CD4-positive, alpha-beta T cell (primary cell): ENCODE data around the gene CLIC4. TPM values are rescaled to one million over a fixed set of nuclear protein-coding genes. Genes with fewer than 3 reads are reported as not detected.
A peak's percentile ranks its signal among the peaks of the same experiment; 100 is the strongest.

Experiments used
- ATAC-seq: fragments of 200-7000 bp; cut with Tn5 transposase; one replicate; pipeline ENCODE4 v1.10.0; 2022; ENCODE audit warnings: mild to moderate bottlenecking; ENCODE audit not compliant: poor library complexity
- CTCF ChIA-PET: fragments of 350-600 bp; sonication (Branson Sonifier 250); formaldehyde crosslinking; loops from one replicate; lab custom pipeline; 2021; ENCODE audit warnings: antibody characterized with exemption, inconsistent platforms; lab: Charles Lee
- POLR2A ChIA-PET: fragments of 350-600 bp; sonication (Branson Sonifier 250); formaldehyde crosslinking; loops from one replicate; lab custom pipeline; 2021; ENCODE audit warnings: antibody characterized with exemption, inconsistent platforms; lab: Charles Lee
- DNase-seq, 14 experiments: peaks; one replicate each; pipeline ENCODE4 v3.0.0-alpha.2; 2013 to 2020; ENCODE audit warnings: mixed read lengths in 2 of 14
- H3K27ac ChIP-seq, 2 donors: one replicate each; pipeline versions ENCODE4 v1.5.1 to v1.7.0; 2013; ENCODE audit warnings: low read length in 2 of 2, low read depth in 1 of 2, mild to moderate bottlenecking in 1 of 2
- H3K27me3 ChIP-seq, 2 experiments: 1 replicate in 1 of 2; 2 replicates in 1 of 2; pipeline versions ENCODE4 v1.6.1 to v1.7.0; 2013; ENCODE audit warnings: low read length in 2 of 2, control low read depth in 1 of 2, mild to moderate bottlenecking in 1 of 2, moderate library complexity in 1 of 2; ENCODE audit not compliant: insufficient read depth in 2 of 2, control insufficient read depth in 1 of 2
- H3K36me3 ChIP-seq: one replicate; pipeline ENCODE4 v1.6.1; 2013; ENCODE audit warnings: low read length, control low read depth; ENCODE audit not compliant: insufficient read depth
- H3K4me1 ChIP-seq: one replicate; pipeline ENCODE4 v1.6.1; 2013; ENCODE audit warnings: low read length, control low read depth; ENCODE audit not compliant: insufficient read depth
- H3K4me3 ChIP-seq: one replicate; pipeline ENCODE4 v1.5.1; 2013; ENCODE audit warnings: mild to moderate bottlenecking, low read length, moderate library complexity
- H3K9me3 ChIP-seq, 2 experiments: 1 replicate in 1 of 2; 2 replicates in 1 of 2; pipeline versions ENCODE4 v1.6.1 to v1.7.0; 2013; ENCODE audit warnings: low read length in 2 of 2, mild to moderate bottlenecking in 2 of 2, control low read depth in 1 of 2, moderate library complexity in 1 of 2; ENCODE audit not compliant: control insufficient read depth in 1 of 2, insufficient read depth in 1 of 2
- H3K27ac Mint-ChIP-seq: one replicate; pipeline ENCODE4 v1.8.0; 2020; ENCODE audit warnings: mixed read lengths
- H3K27me3 Mint-ChIP-seq: one replicate; pipeline ENCODE4 v1.8.0; 2021; ENCODE audit warnings: mixed read lengths
- H3K36me3 Mint-ChIP-seq: one replicate; pipeline ENCODE4 v1.8.0; 2021; ENCODE audit warnings: low read depth, mixed read lengths
- H3K4me1 Mint-ChIP-seq: one replicate; pipeline ENCODE4 v1.8.0; 2021; ENCODE audit warnings: low read depth, mixed read lengths
- H3K4me3 Mint-ChIP-seq: one replicate; pipeline ENCODE4 v1.8.0; 2020; ENCODE audit warnings: mild to moderate bottlenecking, mixed read lengths
- H3K9me3 Mint-ChIP-seq: one replicate; pipeline ENCODE4 v1.8.0; 2020; ENCODE audit warnings: mixed read lengths
- intact Hi-C, 2 experiments: fragments of 100-400 bp; cut with DNase I in 1 of 2; cut with micrococcal nuclease in 1 of 2; formaldehyde crosslinking; loops; one replicate each; pipeline versions ENCODE4 v1.15.1 to v1.9.0; 2023 to 2025; cut with DNase I, micrococcal nuclease
- total RNA-seq, 174 experiments: library from RNA in 2 of 174; stranded (reverse) in 2 of 174; gene quantifications; one replicate each; pipeline ENCODE4 v1.2.3 and lab custom pipeline; 2021 to 2026
- TF ChIP-seq, protein P1 (sequence below): fragments of 200-600 bp; IDR thresholded peaks from one replicate; pipeline ENCODE4 v1.8.0; 2022; ENCODE audit warnings: antibody characterized with exemption, mild to moderate bottlenecking

Gene CLIC4
- total RNA-seq, 2 experiments from 2014 or later: 1.1 to 1.3 TPM

DNA sequence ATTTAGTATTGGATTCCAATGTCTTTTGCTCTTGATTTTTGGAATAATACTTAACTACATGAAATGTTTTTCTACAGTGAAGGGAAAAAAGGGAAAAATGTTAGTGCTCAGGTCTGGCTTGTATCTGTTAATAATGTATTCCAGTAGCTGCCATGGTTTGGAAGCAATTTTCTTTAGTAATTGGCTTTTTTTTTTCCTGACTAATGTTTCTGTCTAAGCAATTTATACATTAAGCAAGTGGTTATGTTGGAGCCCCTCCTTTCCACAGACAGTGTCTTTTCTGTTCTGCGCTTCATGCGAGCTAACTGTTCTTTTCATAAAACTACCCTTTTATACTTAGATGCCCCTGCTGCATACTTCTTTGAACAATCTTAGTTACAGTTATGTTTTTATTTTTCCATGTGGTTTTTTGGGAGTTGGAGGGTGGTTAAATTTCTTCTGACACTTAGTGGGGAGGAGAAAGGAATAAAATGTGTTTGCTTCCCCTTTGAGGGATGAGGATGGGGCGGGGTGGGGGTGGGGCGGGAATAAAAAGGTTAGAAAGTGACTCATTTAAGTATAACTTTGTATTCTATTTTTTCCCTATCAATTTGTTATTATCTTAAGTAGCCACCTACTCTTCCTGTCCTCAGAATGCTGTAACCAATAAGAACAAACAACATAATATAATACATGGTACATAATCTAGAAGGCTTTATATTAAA is 83.1 kb downstream of the CLIC4 start:
- no peak overlapping the region for H3K4me3 Mint-ChIP-seq

DNA sequence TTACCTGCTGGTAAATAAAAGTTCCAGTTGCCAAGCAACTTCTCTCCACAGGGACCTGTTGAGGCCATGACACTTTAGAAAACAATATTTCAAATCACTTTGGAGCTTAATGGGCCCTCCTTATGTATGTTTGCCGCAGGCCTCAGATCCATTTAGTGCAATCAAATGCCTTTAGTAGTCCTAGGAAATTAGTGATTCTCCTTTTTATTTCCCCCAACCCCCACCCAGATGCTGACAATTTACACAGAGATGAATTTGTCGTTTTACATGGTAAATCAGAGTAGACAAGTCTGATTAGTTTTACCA is 83.6 kb downstream of the CLIC4 start:
- Histone ChIP-seq H3K4me1 (no peaks in the 10 kb centered on the region), H3K36me3 (no peaks in the 10 kb centered on the region), H3K27ac (no peak overlapping the region), H3K27me3 (no peaks in the 10 kb centered on the region), H3K9me3 (no peaks in the 10 kb centered on the region), H3K4me3 (no peak overlapping the region)
- intact Hi-C loops: loop anchor here in 1 of 2 experiments (2.0 to 5.0 kb wide), 2 partner anchors 442 to 630 kb away; no protein-coding TSS in a partner anchor
- Mint-ChIP-seq H3K36me3 (no peaks in the 10 kb centered on the region), H3K9me3 (no peaks in the 10 kb centered on the region), H3K4me1 (no peaks in the 10 kb centered on the region), H3K27me3 (peaks cover 5% of the 10 kb centered on the region), H3K27ac (no peak overlapping the region), H3K4me3 (no peak overlapping the region)
- no peak for DNase-seq
- TF ChIP-seq, protein P1, sequence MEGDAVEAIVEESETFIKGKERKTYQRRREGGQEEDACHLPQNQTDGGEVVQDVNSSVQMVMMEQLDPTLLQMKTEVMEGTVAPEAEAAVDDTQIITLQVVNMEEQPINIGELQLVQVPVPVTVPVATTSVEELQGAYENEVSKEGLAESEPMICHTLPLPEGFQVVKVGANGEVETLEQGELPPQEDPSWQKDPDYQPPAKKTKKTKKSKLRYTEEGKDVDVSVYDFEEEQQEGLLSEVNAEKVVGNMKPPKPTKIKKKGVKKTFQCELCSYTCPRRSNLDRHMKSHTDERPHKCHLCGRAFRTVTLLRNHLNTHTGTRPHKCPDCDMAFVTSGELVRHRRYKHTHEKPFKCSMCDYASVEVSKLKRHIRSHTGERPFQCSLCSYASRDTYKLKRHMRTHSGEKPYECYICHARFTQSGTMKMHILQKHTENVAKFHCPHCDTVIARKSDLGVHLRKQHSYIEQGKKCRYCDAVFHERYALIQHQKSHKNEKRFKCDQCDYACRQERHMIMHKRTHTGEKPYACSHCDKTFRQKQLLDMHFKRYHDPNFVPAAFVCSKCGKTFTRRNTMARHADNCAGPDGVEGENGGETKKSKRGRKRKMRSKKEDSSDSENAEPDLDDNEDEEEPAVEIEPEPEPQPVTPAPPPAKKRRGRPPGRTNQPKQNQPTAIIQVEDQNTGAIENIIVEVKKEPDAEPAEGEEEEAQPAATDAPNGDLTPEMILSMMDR: no peak
- ChIA-PET CTCF (interaction anchor here (0.6 to 2.5 kb wide), 2 partner anchors 140 to 1098 kb away, joined by 3 to 58 read pairs; no protein-coding TSS in a partner anchor), POLR2A (no interaction called here)
- ATAC-seq: no peak

More for the DNA sequence above, 83.1 kb downstream of the CLIC4 start:
- no peak overlapping the region for H3K27ac Mint-ChIP-seq
- no peaks in the 10 kb centered on the region for H3K4me1 Mint-ChIP-seq
- no peaks in the 10 kb centered on the region for H3K27me3 ChIP-seq
- POLR2A ChIA-PET: no interaction called here
- H3K27ac ChIP-seq: no peak overlapping the region
- intact Hi-C loops: loop anchor here in 1 of 2 experiments (2.0 to 5.0 kb wide), 2 partner anchors 441 to 630 kb away; no protein-coding TSS in a partner anchor
- ATAC-seq (no peak), DNase-seq (no peak)
- H3K4me1 ChIP-seq: no peaks in the 10 kb centered on the region
- H3K4me3 ChIP-seq: no peak overlapping the region
- CTCF ChIA-PET: interaction anchor here (1.6 to 3.0 kb wide), 4 partner anchors 8 to 678 kb away, joined by 4 to 58 read pairs (median 14); no protein-coding TSS in a partner anchor
- no peaks in the 10 kb centered on the region for H3K9me3 ChIP-seq
- H3K27me3 Mint-ChIP-seq: peaks cover 5% of the 10 kb centered on the region
- H3K36me3 Mint-ChIP-seq: no peaks in the 10 kb centered on the region
- H3K9me3 Mint-ChIP-seq: no peaks in the 10 kb centered on the region
- no peaks in the 10 kb centered on the region for H3K36me3 ChIP-seq
- TF ChIP-seq, protein P1: no peak

DNA sequence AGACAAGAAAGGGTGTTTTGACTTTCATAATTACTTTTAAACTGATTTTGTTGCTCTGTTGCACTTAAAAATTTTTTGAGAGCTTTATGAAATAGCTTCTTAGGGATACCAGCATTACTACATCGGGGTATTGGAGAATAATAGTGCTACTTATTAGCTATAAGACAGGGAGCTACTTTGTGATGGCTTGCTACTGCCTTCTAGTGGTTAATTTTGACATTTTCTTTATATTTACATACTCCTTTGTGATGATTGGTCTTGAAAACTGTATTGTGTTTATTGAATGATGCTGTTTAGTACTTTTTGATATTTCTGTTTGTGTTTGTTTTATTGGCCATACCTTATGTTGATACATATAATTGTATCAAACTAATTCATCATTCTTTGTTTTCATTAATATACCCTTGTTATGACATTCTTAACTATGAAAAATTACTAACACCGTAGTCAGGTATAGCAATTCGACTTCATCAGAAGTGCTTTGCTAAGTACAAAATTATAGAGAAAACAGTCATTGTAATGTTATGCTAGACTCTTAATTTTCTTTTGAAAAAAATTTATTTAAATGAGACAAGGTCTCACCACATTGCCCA is 85.5 kb downstream of the CLIC4 start:
- ChIA-PET CTCF (interaction anchor here (0.6 to 2.5 kb wide), 18 partner anchors 14 to 1289 kb away, joined by 3 to 58 read pairs (median 3); no protein-coding TSS in a partner anchor), POLR2A (interaction anchor here (0.6 to 1.9 kb wide), 5 partner anchors 14 to 631 kb away, joined by 3 to 13 read pairs (median 4); partner anchors contain the start of gene CLIC4)
- no peaks in the 10 kb centered on the region for H3K36me3 Mint-ChIP-seq
- Histone ChIP-seq H3K27me3 (no peaks in the 10 kb centered on the region), H3K36me3 (no peaks in the 10 kb centered on the region), H3K9me3 (no peaks in the 10 kb centered on the region), H3K4me1 (no peaks in the 10 kb centered on the region), H3K27ac (no peak overlapping the region), H3K4me3 (no peak overlapping the region)
- no peaks in the 10 kb centered on the region for H3K4me1 Mint-ChIP-seq
- intact Hi-C loops: loop anchor here (2.0 to 10.0 kb wide), 3 partner anchors 142 to 632 kb away; no protein-coding TSS in a partner anchor
- peak; percentile 44 for ATAC-seq
- no peak overlapping the region for H3K27ac Mint-ChIP-seq
- TF ChIP-seq, protein P1: peak; percentile 91
- DNase-seq: peak in 3 of 14 experiments; percentile 65 to 75 (median 73)
- H3K9me3 Mint-ChIP-seq: no peaks in the 10 kb centered on the region
- H3K4me3 Mint-ChIP-seq: no peak overlapping the region
- peaks cover 5% of the 10 kb centered on the region for H3K27me3 Mint-ChIP-seq
